ENCODE results near the gene GPALPP1.
"Not testable (repeated sequence)": the region's sequence is repeated elsewhere in the genome, so short reads cannot be mapped to it uniquely, and the experiment has no call there.

GPALPP1 gene, protein sequence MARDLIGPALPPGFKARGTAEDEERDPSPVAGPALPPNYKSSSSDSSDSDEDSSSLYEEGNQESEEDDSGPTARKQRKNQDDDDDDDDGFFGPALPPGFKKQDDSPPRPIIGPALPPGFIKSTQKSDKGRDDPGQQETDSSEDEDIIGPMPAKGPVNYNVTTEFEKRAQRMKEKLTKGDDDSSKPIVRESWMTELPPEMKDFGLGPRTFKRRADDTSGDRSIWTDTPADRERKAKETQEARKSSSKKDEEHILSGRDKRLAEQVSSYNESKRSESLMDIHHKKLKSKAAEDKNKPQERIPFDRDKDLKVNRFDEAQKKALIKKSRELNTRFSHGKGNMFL

DNA sequence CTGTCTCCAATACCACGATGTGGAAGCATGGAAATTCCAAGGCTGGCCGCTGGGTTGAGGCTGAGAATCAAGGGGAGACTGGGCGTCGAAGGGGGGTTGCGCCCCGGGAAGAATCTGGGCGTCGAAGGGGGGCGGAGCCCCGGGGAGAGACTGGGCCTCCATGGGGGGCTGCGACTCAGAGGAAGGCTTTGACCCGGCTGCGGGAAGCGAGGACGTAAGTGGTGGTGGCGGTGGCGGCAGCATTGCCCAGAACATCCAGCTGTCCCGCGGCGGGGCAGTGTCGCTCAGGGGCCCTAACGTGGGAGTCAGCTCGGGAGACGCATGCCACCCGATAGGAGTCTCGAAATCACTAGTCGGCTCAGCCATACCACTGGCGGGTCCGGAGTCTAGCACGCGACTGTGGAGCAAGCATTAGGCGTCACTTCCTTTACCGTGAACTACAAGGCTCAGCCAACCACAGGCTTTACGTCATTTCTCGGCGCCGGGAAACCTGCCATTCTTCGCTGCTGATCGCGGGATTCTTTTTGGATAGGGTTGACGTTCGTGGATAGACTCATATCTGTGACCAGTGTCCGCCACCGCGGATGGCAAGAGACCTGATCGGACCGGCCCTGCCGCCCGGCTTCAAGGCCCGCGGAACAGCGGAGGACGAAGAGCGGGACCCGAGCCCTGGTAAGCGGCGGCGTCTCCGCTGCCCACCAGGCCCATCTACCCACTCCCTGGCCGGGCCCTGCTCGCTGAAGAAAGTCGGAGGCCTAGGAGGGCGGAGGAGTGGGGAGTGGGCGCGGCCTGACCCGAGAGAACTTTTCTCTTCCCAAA lies at the start of gene GPALPP1, which contains the start of gene NUFIP1:
GPALPP1 (plus strand) TSS at position 468 of the 819 bp plus-strand sequence; CDS start at position 585, 117 bp downstream.
NUFIP1 (minus strand) TSS at position 401 of the 819 bp plus-strand sequence; CDS start at position 366, 35 bp downstream.
- Histone ChIP-seq H3K27ac (ENCODE audit: low read depth, low read length) (peak within 1 kb of the TSS; percentile 72), H3K4me3 (ENCODE audit: low read depth, low read length) (peak within 1 kb of the TSS; percentile 98), H3K27me3 (ENCODE audit: insufficient read depth, low read length) (no peaks in the 10 kb centered on the region), H3K79me2 (ENCODE audit: control insufficient read depth, insufficient read depth, low read length, unreplicated experiment) (peaks cover 77% of the 10 kb centered on the region), H3K36me3 (ENCODE audit: insufficient read depth, low read length) (no peaks in the 10 kb centered on the region), H3K4me1 (ENCODE audit: control insufficient read depth, insufficient read depth, low read length, unreplicated experiment) (peaks cover 15% of the 10 kb centered on the region), H2AFZ (ENCODE audit: low read length, unreplicated experiment) (peak within 1 kb of the TSS; percentile 72)

DNA sequence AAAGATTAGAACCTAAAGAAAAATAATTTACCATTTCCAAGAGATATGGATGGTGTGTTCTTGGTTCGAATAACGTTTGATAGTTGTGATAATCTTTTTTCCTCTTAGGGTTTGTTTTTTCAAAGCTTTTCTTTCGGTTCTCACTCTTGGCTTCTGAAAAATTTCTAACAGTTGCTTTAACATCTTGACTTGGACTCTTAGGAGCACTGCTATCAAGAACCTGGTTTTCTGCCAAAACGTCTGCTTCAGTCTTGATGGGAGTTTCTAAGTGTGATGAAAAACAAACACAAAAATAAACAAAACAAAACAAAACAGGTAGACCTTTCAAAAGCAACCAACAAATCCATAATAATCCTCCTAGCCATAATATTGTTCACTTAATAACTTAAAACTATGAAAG lies 45.9 kb upstream of the GPALPP1 start:
- not testable (repeated sequence) for H3K79me2 ChIP-seq (ENCODE audit: control insufficient read depth, insufficient read depth, low read length, unreplicated experiment); H2AFZ ChIP-seq (ENCODE audit: low read length, unreplicated experiment); H3K27me3 ChIP-seq (ENCODE audit: insufficient read depth, low read length); H3K4me1 ChIP-seq (ENCODE audit: control insufficient read depth, insufficient read depth, low read length, unreplicated experiment); H3K27ac ChIP-seq (ENCODE audit: low read depth, low read length); H3K4me3 ChIP-seq (ENCODE audit: low read depth, low read length); H3K36me3 ChIP-seq (ENCODE audit: insufficient read depth, low read length)

DNA sequence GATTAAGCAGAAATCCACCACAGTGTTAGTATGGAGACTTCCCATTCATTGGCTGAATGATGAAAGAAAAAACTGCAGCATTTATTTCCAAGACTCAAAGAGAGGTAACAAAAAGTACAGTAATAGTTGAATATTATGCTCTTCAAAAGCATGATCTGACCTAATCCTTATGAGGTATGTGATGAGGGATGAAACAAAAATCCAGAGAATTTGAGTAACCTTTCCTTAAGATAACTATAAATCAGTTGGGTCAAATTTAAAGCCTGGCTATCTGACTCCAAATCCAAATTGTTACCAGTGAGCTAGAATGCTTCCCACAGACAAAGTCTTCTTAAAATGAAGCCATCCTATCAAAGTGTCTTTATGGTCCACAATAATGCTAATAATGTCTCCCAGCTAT lies 38.2 kb upstream of the GPALPP1 start:
- no peaks in the 10 kb centered on the region for H3K79me2 ChIP-seq (ENCODE audit: control insufficient read depth, insufficient read depth, low read length, unreplicated experiment)
- H3K4me1 ChIP-seq (ENCODE audit: control insufficient read depth, insufficient read depth, low read length, unreplicated experiment) = peaks cover 12% of the 10 kb centered on the region
- no peak overlapping the region for H3K27ac ChIP-seq (ENCODE audit: low read depth, low read length)
- H3K36me3 ChIP-seq (ENCODE audit: insufficient read depth, low read length) = peaks cover 3% of the 10 kb centered on the region; the same call in 1 of the 2 replicates
- no peak overlapping the region for H3K4me3 ChIP-seq (ENCODE audit: low read depth, low read length)
- no peaks in the 10 kb centered on the region for H3K27me3 ChIP-seq (ENCODE audit: insufficient read depth, low read length)
- H2AFZ ChIP-seq (ENCODE audit: low read length, unreplicated experiment) = no peak overlapping the region

DNA sequence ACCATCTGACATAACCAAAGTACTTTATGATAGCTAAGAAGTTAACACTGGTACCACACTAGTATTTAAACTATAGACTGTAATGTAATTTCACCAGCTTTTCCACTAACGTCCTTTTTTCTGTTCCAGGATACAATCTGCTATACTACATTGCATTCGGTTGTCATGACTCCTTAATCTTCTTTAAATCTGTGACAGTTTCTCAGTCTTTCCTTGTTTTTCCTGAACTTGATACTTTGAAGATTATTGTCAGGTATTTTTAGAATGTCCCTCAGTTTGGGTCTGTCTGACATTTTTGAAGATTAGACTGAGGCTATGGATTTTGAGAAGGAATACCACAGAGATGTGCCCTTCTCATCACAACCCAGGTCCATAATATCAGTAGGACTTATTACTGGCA lies 36.7 kb upstream of the GPALPP1 start:
- no peaks in the 10 kb centered on the region for H3K27me3 ChIP-seq (ENCODE audit: insufficient read depth, low read length)
- peaks cover 12% of the 10 kb centered on the region for H3K4me1 ChIP-seq (ENCODE audit: control insufficient read depth, insufficient read depth, low read length, unreplicated experiment)
- H3K4me3 ChIP-seq (ENCODE audit: low read depth, low read length) = no peak overlapping the region
- H2AFZ ChIP-seq (ENCODE audit: low read length, unreplicated experiment) = no peak overlapping the region
- peaks cover 3% of the 10 kb centered on the region; the same call in 1 of the 2 replicates for H3K36me3 ChIP-seq (ENCODE audit: insufficient read depth, low read length)
- H3K27ac ChIP-seq (ENCODE audit: low read depth, low read length) = no peak overlapping the region
- no peaks in the 10 kb centered on the region for H3K79me2 ChIP-seq (ENCODE audit: control insufficient read depth, insufficient read depth, low read length, unreplicated experiment)

DNA sequence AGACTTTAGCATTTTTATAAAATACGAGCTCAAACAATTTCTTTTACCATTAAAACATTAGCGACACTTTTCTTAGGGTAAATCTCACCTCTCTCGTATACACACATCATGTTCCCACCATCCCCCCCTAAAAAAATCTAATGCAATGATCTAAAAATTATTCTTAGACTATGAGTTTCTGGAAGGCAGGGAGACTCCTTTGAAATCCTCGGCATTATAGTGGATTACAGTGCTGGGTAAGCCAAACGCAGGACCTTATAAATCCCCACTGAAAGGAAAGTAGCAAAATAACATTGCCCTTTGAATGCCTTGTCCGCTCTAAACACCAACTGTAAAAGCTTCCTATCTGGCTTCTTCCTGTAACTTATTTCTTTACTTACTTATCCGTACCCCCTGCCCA lies 35.1 kb upstream of the GPALPP1 start:
- no peak overlapping the region for H3K4me3 ChIP-seq (ENCODE audit: low read depth, low read length)
- H3K27ac ChIP-seq (ENCODE audit: low read depth, low read length) = no peak overlapping the region
- no peaks in the 10 kb centered on the region for H3K79me2 ChIP-seq (ENCODE audit: control insufficient read depth, insufficient read depth, low read length, unreplicated experiment)
- 0 out of 2 replicates have a peak, but pooled peaks cover 3% of the 10 kb centered on the region for H3K36me3 ChIP-seq (ENCODE audit: insufficient read depth, low read length)
- peaks cover 12% of the 10 kb centered on the region for H3K4me1 ChIP-seq (ENCODE audit: control insufficient read depth, insufficient read depth, low read length, unreplicated experiment)
- H3K27me3 ChIP-seq (ENCODE audit: insufficient read depth, low read length) = no peaks in the 10 kb centered on the region
- H2AFZ ChIP-seq (ENCODE audit: low read length, unreplicated experiment) = no peak overlapping the region

DNA sequence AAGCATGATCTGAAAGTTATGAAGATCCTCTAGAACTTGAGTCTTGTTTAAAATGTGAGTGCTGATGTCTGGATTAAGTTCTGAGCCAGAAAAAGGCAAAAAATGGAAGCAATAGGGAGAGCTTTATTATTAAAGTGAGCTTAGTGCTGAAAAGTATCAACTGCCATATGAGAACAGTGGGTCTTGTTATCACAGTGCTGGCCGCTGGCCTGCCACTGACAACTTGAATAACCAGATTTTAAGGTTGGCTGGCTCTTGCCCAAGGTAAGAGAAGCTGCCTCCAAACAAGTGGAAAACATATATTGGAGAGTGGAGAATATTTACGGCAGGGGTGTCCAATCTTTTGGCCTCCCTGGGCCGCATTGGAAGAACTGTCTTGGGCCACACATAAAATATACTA lies 33.9 kb upstream of the GPALPP1 start:
- Histone ChIP-seq H3K79me2 (ENCODE audit: control insufficient read depth, insufficient read depth, low read length, unreplicated experiment) (no peaks in the 10 kb centered on the region), H3K27me3 (ENCODE audit: insufficient read depth, low read length) (no peaks in the 10 kb centered on the region), H3K4me3 (ENCODE audit: low read depth, low read length) (no peak overlapping the region), H3K36me3 (ENCODE audit: insufficient read depth, low read length) (0 out of 2 replicates have a peak, but pooled peaks cover 3% of the 10 kb centered on the region), H3K27ac (ENCODE audit: low read depth, low read length) (no peak overlapping the region), H3K4me1 (ENCODE audit: control insufficient read depth, insufficient read depth, low read length, unreplicated experiment) (peaks cover 12% of the 10 kb centered on the region), H2AFZ (ENCODE audit: low read length, unreplicated experiment) (no peak overlapping the region)

DNA sequence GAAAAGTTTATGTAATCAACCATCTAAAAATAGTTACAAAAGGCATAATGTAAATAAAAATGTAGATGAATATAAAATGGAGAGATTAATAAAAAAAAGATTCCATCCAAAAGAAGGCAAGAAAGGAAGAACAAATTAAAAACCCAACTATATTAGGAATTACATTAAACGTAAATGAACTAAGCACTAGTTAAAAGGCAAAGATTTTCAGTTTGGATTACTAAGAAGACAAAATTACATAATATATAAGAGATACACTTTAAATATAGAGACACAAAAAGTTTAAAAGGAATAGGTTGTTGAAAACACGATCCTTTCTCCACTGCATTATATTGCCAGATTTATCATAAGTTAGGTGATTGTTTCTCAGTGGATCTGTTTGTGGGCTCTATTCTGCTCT lies 27.3 kb upstream of the GPALPP1 start:
- H3K79me2 ChIP-seq (ENCODE audit: control insufficient read depth, insufficient read depth, low read length, unreplicated experiment) = no peaks in the 10 kb centered on the region
- no peaks in the 10 kb centered on the region for H3K4me1 ChIP-seq (ENCODE audit: control insufficient read depth, insufficient read depth, low read length, unreplicated experiment)
- no peak overlapping the region for H3K4me3 ChIP-seq (ENCODE audit: low read depth, low read length)
- no peak overlapping the region for H2AFZ ChIP-seq (ENCODE audit: low read length, unreplicated experiment)
- H3K27ac ChIP-seq (ENCODE audit: low read depth, low read length) = no peak overlapping the region
- peaks cover 49% of the 10 kb centered on the region for H3K36me3 ChIP-seq (ENCODE audit: insufficient read depth, low read length)
- H3K27me3 ChIP-seq (ENCODE audit: insufficient read depth, low read length) = no peaks in the 10 kb centered on the region

DNA sequence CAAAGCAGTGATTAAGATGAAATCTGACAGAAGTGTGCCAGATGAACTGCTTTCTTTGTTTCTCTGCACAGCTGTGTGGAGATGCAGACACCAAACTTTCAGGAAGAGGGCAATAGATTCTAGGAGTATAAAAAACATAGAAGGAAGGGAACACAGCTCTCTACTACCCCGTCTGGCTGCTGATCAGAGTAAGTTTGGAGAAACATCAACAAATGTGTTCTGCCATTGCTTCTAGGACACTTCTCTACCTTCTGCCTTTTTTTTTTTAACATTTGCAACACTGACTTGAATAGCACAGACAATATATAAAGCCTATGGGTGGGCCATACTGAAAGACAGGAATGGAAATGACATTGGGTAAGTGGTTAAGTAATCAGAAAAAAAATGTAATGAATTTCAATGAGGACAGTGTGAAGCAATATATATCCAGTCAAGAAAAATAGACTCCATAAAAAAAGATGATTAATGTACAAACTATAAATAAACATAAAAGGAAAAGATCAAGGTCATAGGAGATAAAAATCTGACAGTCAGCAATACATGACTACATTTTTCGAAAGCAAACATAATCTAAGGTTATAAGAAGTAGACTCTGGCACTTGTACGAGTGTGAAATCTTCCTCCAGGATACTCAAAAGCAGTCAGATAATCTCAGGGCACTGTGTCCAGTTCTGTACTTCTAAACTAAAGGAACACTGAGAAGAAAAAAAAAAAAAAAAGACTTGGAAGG lies 21.5 kb upstream of the GPALPP1 start:
- Histone ChIP-seq H2AFZ (ENCODE audit: low read length, unreplicated experiment) (no peak overlapping the region), H3K27ac (ENCODE audit: low read depth, low read length) (peak overlapping the region; percentile 16), H3K4me3 (ENCODE audit: low read depth, low read length) (no peak overlapping the region), H3K36me3 (ENCODE audit: insufficient read depth, low read length) (peaks cover 29% of the 10 kb centered on the region), H3K4me1 (ENCODE audit: control insufficient read depth, insufficient read depth, low read length, unreplicated experiment) (peaks cover 18% of the 10 kb centered on the region), H3K27me3 (ENCODE audit: insufficient read depth, low read length) (no peaks in the 10 kb centered on the region), H3K79me2 (ENCODE audit: control insufficient read depth, insufficient read depth, low read length, unreplicated experiment) (peaks cover 12% of the 10 kb centered on the region)

DNA sequence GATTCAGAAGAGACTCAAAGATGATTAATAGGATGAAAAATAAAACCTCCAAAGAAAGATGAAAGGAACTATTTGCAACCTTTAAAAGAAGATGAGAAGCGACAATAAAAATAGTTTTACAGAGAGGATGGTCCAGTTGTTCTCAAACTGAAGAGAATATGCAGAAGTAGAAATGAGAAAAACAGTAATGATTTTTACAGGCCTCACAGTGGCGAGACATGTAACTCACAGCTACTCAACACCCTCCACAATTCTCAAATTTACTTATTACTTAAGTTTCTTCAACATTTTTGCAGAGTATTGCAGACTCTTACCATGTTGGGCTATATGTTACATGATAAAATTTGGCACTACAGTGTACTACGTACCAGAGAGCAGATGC lies 20.9 kb upstream of the GPALPP1 start:
- H3K27ac ChIP-seq (ENCODE audit: low read depth, low read length) = peak overlapping the region; percentile 16
- no peak overlapping the region for H3K4me3 ChIP-seq (ENCODE audit: low read depth, low read length)
- no peak overlapping the region for H2AFZ ChIP-seq (ENCODE audit: low read length, unreplicated experiment)
- peaks cover 23% of the 10 kb centered on the region for H3K36me3 ChIP-seq (ENCODE audit: insufficient read depth, low read length)
- H3K27me3 ChIP-seq (ENCODE audit: insufficient read depth, low read length) = no peaks in the 10 kb centered on the region
- peaks cover 22% of the 10 kb centered on the region for H3K4me1 ChIP-seq (ENCODE audit: control insufficient read depth, insufficient read depth, low read length, unreplicated experiment)
- peaks cover 12% of the 10 kb centered on the region for H3K79me2 ChIP-seq (ENCODE audit: control insufficient read depth, insufficient read depth, low read length, unreplicated experiment)
